Suprapubic skin (tissue), 4 donors: ENCODE measurements around the gene PIK3CG.

Experiments
- POLR2A ChIP-seq, 2 donors: fragments of 450-650 bp; IDR thresholded peaks; one replicate each; pipeline ENCODE4 v1.6.1; 2017; ENCODE audit warnings: antibody characterized with exemption in 2 of 2, mild to moderate bottlenecking in 2 of 2, moderate library complexity in 2 of 2
- POLR2AphosphoS5 ChIP-seq, 3 donors: sonication (generic); formaldehyde crosslinking; IDR thresholded peaks; one replicate each; pipeline ENCODE4 v1.6.1; 2017; ENCODE audit warnings: antibody characterized with exemption in 3 of 3
- TF ChIP-seq, protein P1 (sequence below), 2 donors: fragments of 200-600 bp in 1 of 2; fragments of 450-650 bp in 1 of 2; sonication (generic) in 1 of 2; IDR thresholded peaks; one replicate each; pipeline ENCODE4 v1.5.1; 2016 to 2019; ENCODE audit warnings: antibody characterized with exemption in 2 of 2, mild to moderate bottlenecking in 1 of 2, moderate library complexity in 1 of 2

DNA sequence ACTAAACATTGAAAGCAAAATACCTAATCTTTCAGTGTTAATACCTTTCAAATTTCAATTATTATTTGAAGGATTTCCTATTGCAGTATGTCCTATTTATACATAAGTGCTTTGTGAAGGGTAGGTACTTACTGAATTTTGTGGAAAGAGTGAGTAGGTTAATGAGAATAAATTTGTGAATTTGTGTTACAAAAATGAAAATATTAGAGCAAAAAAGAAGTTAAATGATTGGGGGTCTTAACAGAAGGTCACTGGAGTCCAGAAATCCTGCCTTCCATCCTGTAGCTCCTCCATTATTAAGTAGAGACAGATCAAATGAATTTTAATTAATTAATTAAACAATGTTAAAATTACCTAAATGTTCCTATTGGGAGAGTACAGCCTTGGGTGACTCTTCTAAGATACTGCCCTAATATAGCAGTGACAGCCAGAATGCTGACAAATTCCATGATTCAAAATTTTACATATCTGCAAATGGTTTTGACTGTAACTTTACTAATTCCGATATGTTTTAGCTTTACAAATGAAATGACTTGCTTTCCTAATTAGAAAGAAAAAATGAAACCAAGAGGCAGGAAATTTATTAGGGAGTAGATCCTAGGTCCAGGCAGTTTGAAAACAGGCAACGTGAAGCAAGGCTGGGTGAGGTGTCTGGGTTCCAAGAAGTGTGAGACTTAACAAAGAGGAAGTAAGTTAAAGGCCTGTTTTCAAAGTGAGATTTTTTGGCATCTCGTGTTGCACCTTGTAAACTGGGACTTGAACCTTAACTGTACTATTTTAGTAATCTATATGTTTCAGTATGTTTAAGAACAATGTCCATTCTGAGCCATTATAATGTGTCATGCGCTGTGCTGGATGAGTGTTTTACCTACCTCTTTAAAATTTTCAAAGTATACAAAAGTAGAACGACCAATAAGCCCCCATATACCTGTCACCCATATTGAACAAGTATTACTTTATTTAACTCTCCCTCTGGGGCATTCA is 1.5 kb downstream of the PIK3CG start:
- TF ChIP-seq, protein P1, sequence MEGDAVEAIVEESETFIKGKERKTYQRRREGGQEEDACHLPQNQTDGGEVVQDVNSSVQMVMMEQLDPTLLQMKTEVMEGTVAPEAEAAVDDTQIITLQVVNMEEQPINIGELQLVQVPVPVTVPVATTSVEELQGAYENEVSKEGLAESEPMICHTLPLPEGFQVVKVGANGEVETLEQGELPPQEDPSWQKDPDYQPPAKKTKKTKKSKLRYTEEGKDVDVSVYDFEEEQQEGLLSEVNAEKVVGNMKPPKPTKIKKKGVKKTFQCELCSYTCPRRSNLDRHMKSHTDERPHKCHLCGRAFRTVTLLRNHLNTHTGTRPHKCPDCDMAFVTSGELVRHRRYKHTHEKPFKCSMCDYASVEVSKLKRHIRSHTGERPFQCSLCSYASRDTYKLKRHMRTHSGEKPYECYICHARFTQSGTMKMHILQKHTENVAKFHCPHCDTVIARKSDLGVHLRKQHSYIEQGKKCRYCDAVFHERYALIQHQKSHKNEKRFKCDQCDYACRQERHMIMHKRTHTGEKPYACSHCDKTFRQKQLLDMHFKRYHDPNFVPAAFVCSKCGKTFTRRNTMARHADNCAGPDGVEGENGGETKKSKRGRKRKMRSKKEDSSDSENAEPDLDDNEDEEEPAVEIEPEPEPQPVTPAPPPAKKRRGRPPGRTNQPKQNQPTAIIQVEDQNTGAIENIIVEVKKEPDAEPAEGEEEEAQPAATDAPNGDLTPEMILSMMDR (IDR thresholded peaks at IDR 0.05), result no peak
- no peak for TF ChIP-seq POLR2A (IDR thresholded peaks at IDR 0.05)
- TF ChIP-seq POLR2AphosphoS5 (IDR thresholded peaks at IDR 0.05), result no peak
